ENCODE data around the gene SKIC2.
A peak's percentile ranks its signal among the peaks of the same experiment; 100 is the strongest.

SKIC2 gene

GRCh38 chr6:31935021-31935420 is 24.0 kb upstream of the SKIC2 start:
- DNase-seq (ENCODE audit: extremely low read depth, low read depth) = no peak
- no peak for TF ChIP-seq CTCF (IDR thresholded peaks at IDR 0.05; ENCODE audit: low read depth, low read length)

GRCh38 chr6:31935823-31936222 is 23.2 kb upstream of the SKIC2 start:
- DNase-seq (ENCODE audit: extremely low read depth, low read depth) = no peak
- TF ChIP-seq CTCF (IDR thresholded peaks at IDR 0.05; ENCODE audit: low read depth, low read length) = no peak

- DNase-seq (ENCODE audit: extremely low read depth, low read depth) = no peak
- TF ChIP-seq CTCF (IDR thresholded peaks at IDR 0.05; ENCODE audit: low read depth, low read length) = no peak
Measured at GRCh38 chr6:31940256-31940664, 18.7 kb upstream of the SKIC2 start.

- no peak for DNase-seq (ENCODE audit: extremely low read depth, low read depth)
- TF ChIP-seq CTCF (IDR thresholded peaks at IDR 0.05; ENCODE audit: low read depth, low read length) = no peak
Measured at GRCh38 chr6:31943742-31944141, 15.2 kb upstream of the SKIC2 start.

- DNase-seq (ENCODE audit: extremely low read depth, low read depth) = no peak
- TF ChIP-seq CTCF (IDR thresholded peaks at IDR 0.05; ENCODE audit: low read depth, low read length) = no peak
Measured at GRCh38 chr6:31945154-31945506, 13.8 kb upstream of the SKIC2 start.

- no peak for TF ChIP-seq CTCF (IDR thresholded peaks at IDR 0.05; ENCODE audit: low read depth, low read length)
- DNase-seq (ENCODE audit: extremely low read depth, low read depth) = peak; percentile 68
Measured at GRCh38 chr6:31945507-31946369, 13.2 kb upstream of the SKIC2 start, which contains the start of gene CFB. Gene CFB, plus strand, starts transcription at chr6:31946095. Its CDS starts 127 bp downstream, at chr6:31946222.

GRCh38 chr6:31946370-31946885 is 12.5 kb upstream of the SKIC2 start:
- no peak for TF ChIP-seq CTCF (IDR thresholded peaks at IDR 0.05; ENCODE audit: low read depth, low read length)
- no peak for DNase-seq (ENCODE audit: extremely low read depth, low read depth)
